H1 (cell line): Measurements from ENCODE around the gene CDK8. TPM values are rescaled to one million over a fixed set of nuclear protein-coding genes. Genes with fewer than 3 reads are reported as not detected.

Source experiments
- ATF2 ChIP-seq: IDR thresholded peaks from 2 replicates; pipeline ENCODE4 v1.6.1; 2012; ENCODE audit warnings: low read length, inconsistent platforms
- CHD2 ChIP-seq: IDR thresholded peaks from 2 replicates; pipeline ENCODE4 v1.6.1; 2012; ENCODE audit warnings: low read length, improper control_type of control experiment
- CHD7 ChIP-seq: fragments of 300-600 bp; sonication (generic); IDR thresholded peaks from 2 replicates; pipeline ENCODE4 v1.7.1; 2012; ENCODE audit warnings: low read length, moderate library complexity, mild to moderate bottlenecking, inconsistent platforms; ENCODE audit not compliant: insufficient replicate concordance
- KDM1A ChIP-seq: fragments of 200-600, 300-600 bp; sonication (generic); IDR thresholded peaks from 2 replicates; pipeline ENCODE4 v1.7.1; 2016; ENCODE audit warnings: mild to moderate bottlenecking, low read length, borderline replicate concordance
- KDM4A ChIP-seq: IDR thresholded peaks from one replicate; pipeline ENCODE4 v1.7.1; 2012; ENCODE audit warnings: low read depth, mild to moderate bottlenecking, moderate library complexity, low read length, inconsistent platforms; ENCODE audit not compliant: severe bottlenecking
- MAX ChIP-seq: IDR thresholded peaks from 2 replicates; pipeline ENCODE4 v1.6.1; 2012; ENCODE audit warnings: inconsistent platforms
- RBBP5 ChIP-seq: IDR thresholded peaks from 2 replicates; pipeline ENCODE4 v1.7.1; 2012; ENCODE audit warnings: low read depth, mild to moderate bottlenecking, inconsistent platforms, low read length, moderate library complexity, borderline replicate concordance
- SRF ChIP-seq: IDR thresholded peaks from 2 replicates; pipeline ENCODE4 v1.6.1; 2011; ENCODE audit warnings: mild to moderate bottlenecking, low read depth, low read length, moderate library complexity
- TAF7 ChIP-seq: optimal IDR thresholded peaks from 2 replicates; pipeline ENCODE3; 2011; ENCODE audit warnings: low read depth, mild to moderate bottlenecking, inconsistent platforms, low read length, moderate library complexity, borderline replicate concordance
- polyA plus RNA-seq, 7 experiments: library from polyadenylated mRNA; depleted of rRNA in 3 of 7; stranded (reverse) in 5 of 7; unstranded in 2 of 7; fragments of >200 nt in 5 of 7; fragments of 200-250 nt in 2 of 7; gene quantifications; 1 replicate in 5 of 7; 2 replicates in 1 of 7; 4 replicates in 1 of 7; pipeline versions ENCODE4 v1.2.1 to v1.2.3, GENCODE V29; 2011 to 2013; ENCODE audit warnings: missing spikeins in 2 of 7, mixed read lengths in 2 of 7
- total RNA-seq: library from RNA; stranded (reverse); fragmentation: NEBNext Ultra II Directional; extraction: Animal tissue kit (Norgen Biotek cat#: 25700); gene quantifications from 2 replicates; pipeline ENCODE4 v1.2.1, GENCODE V29; 2021

Gene CDK8
- total and polyA plus RNA-seq, 2 of the 8 experiments (the other 6 are each of a cell fraction or from before 2014, with no cell fraction given) = 22.1 to 25.6 TPM

- no peak for TF ChIP-seq CHD7
- TF ChIP-seq SRF = no peak
- TF ChIP-seq MAX = no peak
- TF ChIP-seq CHD2 = no peak
- no peak for TF ChIP-seq KDM4A
- TF ChIP-seq RBBP5 = no peak
- TF ChIP-seq KDM1A = no peak
- no peak for TF ChIP-seq ATF2
- TF ChIP-seq TAF7 = no peak
Measured at GRCh38 chr13:26386026-26386425, 132.1 kb downstream of the CDK8 start (continued).
